HG02852 (cell line): Measurements from ENCODE around the gene SYTL1.
"Not testable (repeated sequence)": the region's sequence is repeated elsewhere in the genome, so short reads cannot be mapped to it uniquely, and the experiment has no call there.

Experiments used
- ATAC-seq: cut with Tn5 transposase; IDR thresholded peaks from one replicate; pipeline ENCODE4 v1.9.1; 2021; ENCODE audit warnings: mild to moderate bottlenecking, moderate library complexity; ENCODE audit not compliant: unreplicated experiment

Gene SYTL1

DNA sequence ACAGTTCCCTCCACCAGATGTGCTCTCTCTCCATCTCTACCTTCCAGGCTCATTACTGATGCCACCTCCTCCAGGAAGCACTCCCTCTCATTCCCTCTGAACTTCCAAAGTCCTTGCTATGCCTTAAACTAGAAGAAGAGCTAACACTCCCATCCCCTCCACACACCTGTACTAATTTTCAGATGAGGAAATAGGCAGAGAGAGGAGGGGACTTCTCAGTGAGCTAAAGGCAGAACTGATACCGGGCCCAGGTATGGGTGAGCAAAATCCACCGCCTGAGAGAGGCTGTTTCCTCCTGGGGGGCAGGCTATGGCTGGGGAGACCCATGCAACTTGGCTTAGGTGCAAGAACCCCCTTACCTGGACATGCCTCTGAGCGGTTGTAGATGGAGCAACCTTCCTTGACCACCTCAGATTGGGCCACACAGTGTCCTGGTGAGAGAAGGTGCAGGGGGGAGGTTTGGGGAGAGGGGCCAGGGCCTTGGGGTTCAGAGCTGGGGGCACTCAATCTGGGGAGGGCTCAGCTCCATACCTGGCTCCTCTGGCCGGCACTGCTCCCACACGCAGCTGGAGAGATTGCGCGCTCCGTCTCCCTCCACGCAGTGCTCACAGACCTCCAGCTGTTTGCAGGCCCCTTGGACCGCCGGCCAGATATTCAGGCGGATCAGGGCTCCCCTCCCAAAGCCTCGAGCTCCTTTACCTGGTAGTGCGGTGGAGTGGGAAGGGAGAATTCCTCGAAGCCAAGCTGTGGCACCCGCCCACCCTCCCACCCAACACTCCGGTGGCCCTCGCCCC lies 40.3 kb downstream of the SYTL1 start:
- ATAC-seq, result no peak

DNA sequence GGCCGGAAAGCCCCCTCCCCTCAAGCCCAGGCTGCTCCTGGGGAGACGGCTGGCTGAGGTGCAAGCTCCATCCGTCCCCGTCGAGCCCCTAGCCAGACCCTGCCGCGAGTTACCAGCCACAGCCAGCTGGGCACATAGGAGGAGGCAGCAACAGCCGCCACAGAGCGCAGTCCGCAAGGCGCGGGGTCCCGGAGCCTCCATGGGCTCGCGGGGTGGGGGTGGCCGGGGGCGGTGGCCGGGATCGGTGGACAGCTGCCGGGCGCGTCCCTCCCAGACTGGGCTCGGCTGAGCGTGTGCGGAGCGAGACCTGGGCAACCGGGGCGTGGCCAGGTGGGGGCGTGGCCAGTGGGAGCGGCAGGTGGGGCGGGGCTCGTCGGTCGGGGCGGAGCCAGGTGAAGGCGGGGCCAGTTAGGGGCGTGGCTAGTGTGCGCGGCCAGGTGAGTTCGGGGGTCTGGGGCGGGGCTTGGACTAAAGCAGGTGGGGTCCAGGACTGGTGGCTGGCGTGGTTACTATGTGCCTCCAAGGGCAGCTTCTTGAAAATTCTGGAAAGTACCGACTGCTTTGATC lies 41.3 kb downstream of the SYTL1 start, which contains the start of gene CD164L2:
TSS of gene CD164L2 (minus strand) at position 295 of the 567 bp plus-strand sequence. CDS start at position 201, 94 bp downstream.
- ATAC-seq, result no peak

DNA sequence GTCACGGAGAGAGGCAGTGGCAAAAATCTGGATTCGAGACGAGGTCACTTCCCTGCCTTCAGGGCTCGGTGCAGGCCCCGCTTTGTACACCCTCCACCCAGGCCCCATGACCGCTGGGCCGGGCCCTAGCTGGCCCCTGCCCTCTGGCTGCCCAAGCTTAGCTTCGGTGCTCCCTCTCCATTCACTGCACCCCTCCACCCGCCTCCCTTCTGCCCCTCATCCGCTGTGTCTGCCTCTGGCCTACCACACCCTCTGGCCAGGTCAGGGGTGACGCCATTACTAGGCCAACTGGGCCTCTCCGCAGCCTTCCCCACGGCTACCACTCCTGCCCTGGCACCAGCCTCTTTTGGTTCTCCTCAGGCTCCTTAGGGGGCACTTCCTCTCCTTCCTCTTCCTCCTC lies 41.8 kb downstream of the SYTL1 start:
- ATAC-seq, result no peak

DNA sequence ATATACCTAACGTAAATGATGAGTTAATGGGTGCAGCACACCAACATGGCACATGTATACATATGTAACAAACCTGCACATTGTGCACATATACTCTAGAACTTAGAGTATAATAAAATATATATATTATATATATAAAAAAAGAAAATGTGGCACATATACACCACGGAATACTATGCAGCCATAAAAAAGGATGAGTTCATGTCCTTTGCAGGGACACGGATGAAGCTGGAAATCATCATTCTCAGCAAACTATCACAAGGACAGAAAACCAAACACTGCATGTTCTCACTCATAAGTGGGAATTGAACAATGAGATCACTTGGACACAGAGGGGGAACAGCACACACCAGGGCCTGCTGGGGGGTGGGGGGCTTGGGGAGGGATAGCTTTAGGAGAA lies 43.0 kb downstream of the SYTL1 start:
- ATAC-seq, result not testable (repeated sequence)

- no peak for ATAC-seq
Observed at GRCh38 chr1:27388337-27389005, 46.6 kb downstream of the SYTL1 start.

DNA sequence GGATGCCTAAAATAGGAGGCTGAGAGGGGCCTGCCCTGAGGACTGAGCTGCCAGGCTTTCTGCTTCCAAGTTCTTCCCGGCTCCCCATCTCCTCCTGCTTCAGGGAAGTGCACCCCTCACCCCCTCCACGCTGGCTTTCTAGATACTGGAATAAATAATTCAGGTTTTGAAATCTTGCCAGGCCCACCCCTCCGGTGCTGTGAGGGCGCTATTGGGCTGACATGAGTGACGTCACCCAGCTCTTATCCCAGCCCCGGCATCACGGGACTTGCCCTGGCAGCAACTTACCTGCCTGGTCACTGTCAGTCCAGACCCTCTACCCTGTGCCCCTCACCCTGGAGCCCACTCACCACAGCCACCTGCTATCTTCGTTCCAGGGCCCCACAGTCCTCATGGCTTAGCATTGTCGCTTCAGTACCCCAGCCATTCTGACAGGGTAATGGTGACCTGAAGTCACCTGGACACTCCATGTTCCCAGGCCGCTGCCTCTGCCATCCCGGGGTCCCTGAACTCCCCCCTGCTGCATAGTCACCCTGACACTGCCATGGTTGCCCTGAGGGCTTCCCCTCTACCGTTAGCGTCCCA lies 49.8 kb downstream of the SYTL1 start:
- ATAC-seq, result no peak

DNA sequence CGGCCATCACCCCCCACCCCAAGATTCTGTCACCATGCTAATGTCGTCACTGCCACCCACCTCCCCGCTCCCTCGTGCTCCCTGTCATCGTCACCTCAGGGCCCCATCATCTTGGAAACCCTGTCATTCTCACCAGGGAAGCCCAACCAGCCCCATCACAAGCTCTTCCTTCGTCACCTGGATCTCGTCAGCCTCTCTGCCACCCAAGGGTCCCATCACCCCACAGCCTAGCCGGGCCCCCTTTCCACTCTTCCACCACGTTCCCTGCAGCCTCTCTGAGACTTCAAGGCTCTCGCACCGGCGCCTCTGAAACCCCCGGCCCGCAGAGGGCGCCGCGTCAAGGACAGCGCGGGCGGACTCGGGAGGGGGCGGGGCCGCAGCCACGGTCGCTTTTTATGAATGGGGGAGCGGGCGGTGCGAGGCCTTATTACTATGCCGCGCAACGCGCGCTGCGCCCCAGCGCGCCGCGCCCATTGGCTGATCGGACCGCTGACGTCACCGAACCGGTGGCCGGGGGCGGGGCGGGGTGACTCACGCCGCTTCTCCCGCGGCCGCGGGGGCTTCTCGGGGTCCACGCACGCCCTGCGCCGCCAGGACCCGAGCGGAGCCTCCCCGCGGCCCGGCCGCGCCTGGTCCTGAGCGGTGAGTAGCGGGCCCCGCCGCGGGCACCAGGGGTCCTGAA lies 50.4 kb downstream of the SYTL1 start, which contains the start of gene GPR3:
TSS of gene GPR3 (plus strand) at position 527 of the 682 bp plus-strand sequence. CDS start 1,177 bp downstream, outside the sequence.
- ATAC-seq, result peak; percentile 78

GRCh38 chr1:27392778-27393635 lies 51.2 kb downstream of the SYTL1 start:
- no peak for ATAC-seq

GRCh38 chr1:27393641-27394281 lies 51.9 kb downstream of the SYTL1 start:
- no peak for ATAC-seq

GRCh38 chr1:27394282-27394658 lies 52.4 kb downstream of the SYTL1 start:
- no peak for ATAC-seq

DNA sequence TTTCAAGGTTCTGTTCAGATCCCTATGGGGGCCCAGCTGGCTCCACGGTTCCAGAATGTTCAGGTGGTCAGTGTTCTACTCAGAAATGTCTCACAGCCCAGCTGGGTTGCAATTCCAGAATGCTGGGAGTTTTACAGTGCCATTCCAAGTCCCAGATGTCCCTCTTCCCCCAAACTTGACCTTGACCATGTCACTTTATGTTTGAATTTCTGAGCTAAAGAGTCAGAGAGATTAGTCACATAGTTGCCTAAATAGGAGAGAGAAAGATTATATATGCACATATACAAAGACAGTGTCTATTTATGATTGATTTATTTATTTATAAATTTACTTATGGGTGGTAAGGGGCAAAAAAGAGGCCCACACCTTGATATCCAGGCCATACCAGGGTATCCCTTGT lies 53.1 kb downstream of the SYTL1 start:
- no peak for ATAC-seq

DNA sequence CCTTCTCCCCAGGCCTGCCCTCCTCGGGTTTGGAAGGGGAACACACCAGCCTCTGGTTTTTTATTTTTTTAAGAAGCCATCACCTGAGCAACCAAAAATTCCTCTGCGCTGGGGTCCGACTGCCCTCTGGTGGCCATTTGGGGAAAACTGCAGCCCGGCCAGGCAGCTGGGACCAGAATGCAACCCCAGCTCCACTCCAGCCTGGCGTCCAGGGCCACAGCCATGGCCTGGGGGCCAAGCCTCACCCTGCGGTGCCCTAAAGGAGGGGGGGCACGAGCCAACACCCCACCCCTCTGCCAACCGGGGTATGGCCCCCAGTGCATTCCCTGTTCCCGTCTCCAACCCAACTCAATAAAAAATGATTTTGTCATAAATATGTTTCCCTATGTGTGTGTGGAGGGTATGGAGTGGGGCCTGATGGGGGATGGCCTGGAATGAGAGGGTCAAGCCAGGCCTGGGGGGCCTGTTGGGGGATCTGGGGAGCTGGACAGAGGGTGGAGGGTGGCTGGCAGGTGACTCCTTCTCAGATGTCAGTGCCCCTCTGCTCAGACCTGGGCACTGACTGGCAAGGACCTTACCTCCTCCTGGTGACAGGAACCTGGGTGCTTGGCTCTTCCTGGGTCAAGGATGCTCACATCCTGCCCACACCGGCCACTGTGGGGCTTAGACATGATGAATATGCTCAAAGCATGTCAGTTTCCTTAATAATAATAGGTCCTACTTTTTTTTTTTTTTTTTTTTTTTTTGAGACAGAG lies 53.8 kb downstream of the SYTL1 start:
- no peak for ATAC-seq

- ATAC-seq, result no peak
Observed at GRCh38 chr1:27397110-27397509, 55.3 kb downstream of the SYTL1 start.

DNA sequence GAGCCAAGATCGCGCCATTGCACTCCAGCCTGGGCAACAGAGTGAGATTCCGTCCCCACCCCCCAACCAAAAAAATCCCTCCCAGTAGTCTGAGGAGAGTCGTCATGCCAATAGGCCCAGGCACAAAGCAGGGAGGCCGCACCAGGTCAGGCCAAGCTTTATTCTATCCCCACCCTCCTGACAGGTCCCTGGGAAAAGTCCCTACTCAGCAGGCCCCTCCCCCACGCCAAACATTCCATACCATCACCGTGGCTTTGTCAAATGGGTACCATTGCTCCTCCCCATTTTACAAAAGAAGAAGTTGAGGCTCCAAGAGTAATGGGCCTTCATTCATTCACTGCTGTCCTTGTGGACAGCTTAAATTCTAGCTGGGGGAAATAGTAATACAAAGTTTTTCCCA lies 55.9 kb downstream of the SYTL1 start:
- ATAC-seq, result no peak

GRCh38 chr1:27398405-27399149 lies 56.8 kb downstream of the SYTL1 start:
- no peak for ATAC-seq

DNA sequence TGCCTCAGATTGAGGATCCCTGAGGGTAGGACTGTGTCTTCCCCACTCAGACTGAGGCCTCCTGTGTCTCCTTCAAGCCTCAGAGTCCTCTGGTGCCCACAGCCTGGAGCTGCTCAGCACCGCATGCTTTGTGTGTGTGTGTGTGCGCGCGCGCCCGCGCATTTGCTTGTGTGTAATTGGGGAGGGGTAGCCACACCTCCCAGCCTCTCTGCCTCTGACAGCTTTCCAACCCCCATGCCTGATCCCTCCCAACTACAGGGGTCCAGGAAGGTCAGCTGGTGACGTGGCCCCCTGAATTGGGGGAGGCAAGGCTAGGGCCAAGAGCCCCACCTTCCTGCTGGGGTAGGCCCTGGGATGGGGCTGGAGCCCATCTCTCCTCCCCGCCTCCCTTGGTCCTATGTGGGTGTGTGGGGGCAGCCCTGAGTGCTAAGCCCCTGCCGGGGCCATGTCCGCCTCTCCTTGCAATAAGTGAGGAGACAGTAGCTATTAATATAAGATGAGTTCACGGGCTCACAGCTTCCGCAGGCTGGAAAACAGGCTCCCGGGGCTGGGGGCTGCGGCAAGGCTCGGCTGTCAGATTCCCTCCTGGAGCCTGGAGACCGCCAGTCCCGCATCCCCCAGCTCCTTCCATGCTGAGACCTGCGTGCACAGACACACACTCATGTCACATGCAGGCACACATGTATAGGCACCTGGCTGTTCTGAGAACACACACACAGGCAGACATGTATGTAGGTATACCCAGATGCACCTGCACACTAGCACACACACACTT lies 57.6 kb downstream of the SYTL1 start:
- no peak for ATAC-seq
